ENCODE results near the gene CCDC60.

The CCDC60 gene

GRCh38 chr12:119301379-119301778, 33.1 kb upstream of the CCDC60 start:
- H3K4me3 ChIP-seq (ENCODE audit: low read length) = no peak overlapping the region
- no peak for TF ChIP-seq CTCF (conservative IDR thresholded peaks at IDR 0.05; ENCODE audit: low read depth, low read length)

GRCh38 chr12:119302451-119303080, 32.0 kb upstream of the CCDC60 start:
- DNase-seq (ENCODE audit: low read depth) = no peak
- H3K4me3 ChIP-seq (ENCODE audit: low read length) = no peak overlapping the region
- no peak for TF ChIP-seq CTCF (conservative IDR thresholded peaks at IDR 0.05; ENCODE audit: low read depth, low read length)

More at GRCh38 chr12:119301379-119301778, 33.1 kb upstream of the CCDC60 start:
- no peak for DNase-seq (ENCODE audit: low read depth)

GRCh38 chr12:119306593-119306992, 27.9 kb upstream of the CCDC60 start:
- no peak overlapping the region for H3K4me3 ChIP-seq (ENCODE audit: low read length)
- TF ChIP-seq CTCF (conservative IDR thresholded peaks at IDR 0.05; ENCODE audit: low read depth, low read length) = no peak
- DNase-seq (ENCODE audit: low read depth) = no peak

- no peak overlapping the region for H3K4me3 ChIP-seq (ENCODE audit: low read length)
- TF ChIP-seq CTCF (conservative IDR thresholded peaks at IDR 0.05; ENCODE audit: low read depth, low read length) = no peak
- DNase-seq (ENCODE audit: low read depth) = no peak
Measured at GRCh38 chr12:119307747-119308146, 26.8 kb upstream of the CCDC60 start.

- H3K4me3 ChIP-seq (ENCODE audit: low read length) = no peak overlapping the region
- TF ChIP-seq CTCF (conservative IDR thresholded peaks at IDR 0.05; ENCODE audit: low read depth, low read length) = no peak
- no peak for DNase-seq (ENCODE audit: low read depth)
Measured at GRCh38 chr12:119308708-119309456, 25.6 kb upstream of the CCDC60 start.

- DNase-seq (ENCODE audit: low read depth) = no peak
- H3K4me3 ChIP-seq (ENCODE audit: low read length) = no peak overlapping the region
- TF ChIP-seq CTCF (conservative IDR thresholded peaks at IDR 0.05; ENCODE audit: low read depth, low read length) = no peak
Measured at GRCh38 chr12:119311878-119312277, 22.7 kb upstream of the CCDC60 start.

GRCh38 chr12:119312904-119313303, 21.6 kb upstream of the CCDC60 start:
- DNase-seq (ENCODE audit: low read depth) = no peak
- no peak overlapping the region for H3K4me3 ChIP-seq (ENCODE audit: low read length)
- no peak for TF ChIP-seq CTCF (conservative IDR thresholded peaks at IDR 0.05; ENCODE audit: low read depth, low read length)
